Kidney (tissue), 14 donors: ENCODE data around the gene PRLH. TPM values are rescaled to one million over a fixed set of nuclear protein-coding genes. Genes with fewer than 3 reads are reported as not detected.
A peak's percentile ranks its signal among the peaks of the same experiment; 100 is the strongest.

Experiments used
- DNase-seq, 5 donors: peaks; one replicate each; pipeline ENCODE4 v3.0.0-alpha.2; 2013 to 2020
- FAIRE-seq: peaks from 2 replicates; lab custom pipeline; 2012; peaks lifted over from hg19 to GRCh38; lab: Jason Lieb, UNC
- H3K27ac ChIP-seq, 2 donors: one replicate each; pipeline ENCODE4 v1.7.0; 2013; ENCODE audit warnings: low read depth in 2 of 2, low read length in 2 of 2, inconsistent platforms in 1 of 2
- H3K27me3 ChIP-seq: one replicate; pipeline ENCODE4 v1.7.1; 2013; ENCODE audit warnings: low read length, inconsistent platforms; ENCODE audit not compliant: control insufficient read depth, insufficient read depth
- H3K36me3 ChIP-seq, 3 donors: one replicate each; pipeline versions ENCODE4 v1.7.0 to v1.7.1; 2013; ENCODE audit warnings: low read length in 3 of 3, control low read depth in 1 of 3, inconsistent platforms in 1 of 3; ENCODE audit not compliant: insufficient read depth in 3 of 3, control insufficient read depth in 2 of 3
- H3K4me1 ChIP-seq, 3 donors: one replicate each; pipeline versions ENCODE4 v1.7.0 to v1.7.1; 2013; ENCODE audit warnings: low read length in 3 of 3, inconsistent platforms in 1 of 3, low read depth in 1 of 3; ENCODE audit not compliant: control insufficient read depth in 2 of 3, insufficient read depth in 2 of 3
- H3K4me3 ChIP-seq, 3 donors: one replicate each; pipeline versions ENCODE4 v1.7.0 to v1.8.1; 2013; ENCODE audit warnings: low read length in 3 of 3, control low read depth in 1 of 3, inconsistent platforms in 1 of 3
- H3K9ac ChIP-seq, 3 donors: one replicate each; pipeline versions ENCODE4 v1.7.0 to v1.7.1; 2013; ENCODE audit warnings: low read length in 3 of 3, control low read depth in 1 of 3, inconsistent platforms in 1 of 3
- H3K9me3 ChIP-seq, 3 donors: one replicate each; pipeline versions ENCODE4 v1.7.0 to v1.7.1; 2013; ENCODE audit warnings: low read length in 3 of 3, control low read depth in 1 of 3, inconsistent platforms in 1 of 3; ENCODE audit not compliant: control insufficient read depth in 2 of 3, insufficient read depth in 1 of 3
- CTCF ChIP-seq: IDR thresholded peaks from 3 replicates; pipeline ENCODE4 v1.5.1; 2012; ENCODE audit warnings: mild to moderate bottlenecking, moderate library complexity, borderline replicate concordance; ENCODE audit not compliant: insufficient read depth; ENCODE audit errors: extremely low read depth
- intact Hi-C: fragments of 100-400 bp; cut with DNase I; formaldehyde crosslinking; loops from one replicate; pipeline ENCODE4 v1.11.1; 2022
- polyA plus RNA-seq: library from polyadenylated mRNA; stranded (reverse); fragments of 350-450 nt; fragmentation: Illumina TruSeq; extraction: RNeasy Lipid Tissue Mini Kit (QIAGEN cat#74804); gene quantifications from one replicate; pipeline ENCODE4 v1.2.3, GENCODE V29; 2014; ENCODE audit warnings: low read depth, low replicate concordance; ENCODE audit not compliant: insufficient read depth
- total RNA-seq: library from RNA; stranded (reverse); fragmentation: NEBNext Ultra II Directional; extraction: Animal tissue kit (Norgen Biotek cat#: 25700); gene quantifications from one replicate; pipeline ENCODE4 v1.2.1, GENCODE V29; 2021
- donor health status: control.
- donor health status: control.
- donor health status: control.
- donor health status: control.
- donor health status: control.
- donor health status: DM: yes; HTN: yes; CAD: no.
- donor health status: Normal renal cell carcinoma (clear cell type).

Gene PRLH
- total and polyA plus RNA-seq, 2 donors from 2014 or later = not detected

- peak in 1 of 5 donors; percentile 54 for DNase-seq
- H3K4me3 ChIP-seq = no peak overlapping the region
- intact Hi-C loops = no loop called here
- no peaks in the 10 kb centered on the region for H3K36me3 ChIP-seq
- FAIRE-seq = no peak
- H3K27ac ChIP-seq = no peak overlapping the region
- H3K27me3 ChIP-seq = no peaks in the 10 kb centered on the region
- TF ChIP-seq CTCF = no peak
- H3K9ac ChIP-seq = no peak overlapping the region
- H3K4me1 ChIP-seq = no peaks in the 10 kb centered on the region
- no peaks in the 10 kb centered on the region for H3K9me3 ChIP-seq
Observed at GRCh38 chr2:237529452-237530402, 36.6 kb upstream of the PRLH start.

- Histone ChIP-seq H3K27ac (no peak overlapping the region), H3K4me3 (no peak overlapping the region), H3K9me3 (no peaks in the 10 kb centered on the region), H3K36me3 (no peaks in the 10 kb centered on the region), H3K9ac (no peak overlapping the region), H3K27me3 (no peaks in the 10 kb centered on the region), H3K4me1 (no peaks in the 10 kb centered on the region)
- TF ChIP-seq CTCF = no peak
- intact Hi-C loops = no loop called here
- FAIRE-seq (no peak), DNase-seq (peak in 1 of 5 donors; percentile 28)
Observed at GRCh38 chr2:237530472-237531433, 35.6 kb upstream of the PRLH start.

GRCh38 chr2:237532160-237532559, 34.2 kb upstream of the PRLH start:
- no peak overlapping the region for H3K9ac ChIP-seq
- no peak overlapping the region for H3K27ac ChIP-seq
- TF ChIP-seq CTCF = no peak
- no peaks in the 10 kb centered on the region for H3K36me3 ChIP-seq
- no peak for DNase-seq
- FAIRE-seq = no peak
- no peaks in the 10 kb centered on the region for H3K27me3 ChIP-seq
- H3K4me3 ChIP-seq = no peak overlapping the region
- no peaks in the 10 kb centered on the region for H3K4me1 ChIP-seq
- intact Hi-C loops = no loop called here
- no peaks in the 10 kb centered on the region for H3K9me3 ChIP-seq
